Upper lobe of left lung (tissue), 4 donors: ENCODE measurements around the gene SFMBT1.

Source experiments
- EP300 ChIP-seq, 4 donors: sonication (generic); formaldehyde crosslinking; IDR thresholded peaks; one replicate each; pipeline ENCODE4 v1.5.1; 2017; ENCODE audit warnings: antibody characterized with exemption in 4 of 4, control low read depth in 2 of 4
- POLR2A ChIP-seq, 4 donors: fragments of 450-650 bp; IDR thresholded peaks; one replicate each; pipeline ENCODE4 v1.5.1; 2016 to 2017; ENCODE audit warnings: antibody characterized with exemption in 4 of 4, mild to moderate bottlenecking in 2 of 4
- TF ChIP-seq, protein P1 (sequence below), 6 experiments: fragments of 450-650 bp in 4 of 6; fragments of 200-600 bp in 2 of 6; sonication (generic) in 2 of 6; IDR thresholded peaks; one replicate each; pipeline ENCODE4 v1.5.1; 2016 to 2019; ENCODE audit warnings: antibody characterized with exemption in 6 of 6

DNA sequence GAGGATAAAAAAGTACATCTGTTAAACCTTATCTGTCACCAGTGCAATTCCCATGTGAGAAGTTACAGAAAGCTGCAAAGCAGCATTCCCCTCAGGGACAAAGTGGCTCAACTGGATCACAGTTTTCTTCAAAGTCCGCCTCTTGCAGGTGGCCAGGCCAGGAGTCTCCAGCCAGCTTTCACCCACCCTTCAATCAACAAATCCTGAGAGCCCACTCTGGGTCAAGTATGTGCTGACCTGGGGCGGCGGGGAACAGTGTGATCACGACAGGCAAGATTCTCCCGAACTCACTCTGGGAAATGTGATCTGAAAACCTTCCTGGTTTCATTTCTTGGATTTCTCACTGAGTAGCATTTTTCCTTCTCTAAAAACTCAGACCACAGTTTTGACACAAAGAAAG lies 45.1 kb upstream of the SFMBT1 start:
- TF ChIP-seq, protein P1, sequence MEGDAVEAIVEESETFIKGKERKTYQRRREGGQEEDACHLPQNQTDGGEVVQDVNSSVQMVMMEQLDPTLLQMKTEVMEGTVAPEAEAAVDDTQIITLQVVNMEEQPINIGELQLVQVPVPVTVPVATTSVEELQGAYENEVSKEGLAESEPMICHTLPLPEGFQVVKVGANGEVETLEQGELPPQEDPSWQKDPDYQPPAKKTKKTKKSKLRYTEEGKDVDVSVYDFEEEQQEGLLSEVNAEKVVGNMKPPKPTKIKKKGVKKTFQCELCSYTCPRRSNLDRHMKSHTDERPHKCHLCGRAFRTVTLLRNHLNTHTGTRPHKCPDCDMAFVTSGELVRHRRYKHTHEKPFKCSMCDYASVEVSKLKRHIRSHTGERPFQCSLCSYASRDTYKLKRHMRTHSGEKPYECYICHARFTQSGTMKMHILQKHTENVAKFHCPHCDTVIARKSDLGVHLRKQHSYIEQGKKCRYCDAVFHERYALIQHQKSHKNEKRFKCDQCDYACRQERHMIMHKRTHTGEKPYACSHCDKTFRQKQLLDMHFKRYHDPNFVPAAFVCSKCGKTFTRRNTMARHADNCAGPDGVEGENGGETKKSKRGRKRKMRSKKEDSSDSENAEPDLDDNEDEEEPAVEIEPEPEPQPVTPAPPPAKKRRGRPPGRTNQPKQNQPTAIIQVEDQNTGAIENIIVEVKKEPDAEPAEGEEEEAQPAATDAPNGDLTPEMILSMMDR (IDR thresholded peaks at IDR 0.05): no peak
- TF ChIP-seq EP300 (IDR thresholded peaks at IDR 0.05) (no peak), POLR2A (IDR thresholded peaks at IDR 0.05) (no peak)
